Thyroid gland (tissue), 4 donors: ENCODE data around the gene OGFOD3. TPM values are rescaled to one million over a fixed set of nuclear protein-coding genes. Genes with fewer than 3 reads are reported as not detected.

Experiments used
- DNase-seq, 2 donors: peaks; one replicate each; pipeline ENCODE4 v3.0.0-alpha.2; 2019
- H3K27ac ChIP-seq, 3 donors: fragments of 200-600 bp; sonication (generic); 1 replicate in 2 of 3; 2 replicates in 1 of 3; pipeline ENCODE4 v1.5.1; 2016 to 2019; ENCODE audit warnings: mild to moderate bottlenecking in 1 of 3, moderate library complexity in 1 of 3
- H3K27me3 ChIP-seq: fragments of 200-600 bp; sonication (generic); one replicate; pipeline ENCODE4 v1.5.1; 2019
- H3K36me3 ChIP-seq, 2 donors: fragments of 200-600 bp; sonication (generic); one replicate each; pipeline ENCODE4 v1.5.1; 2016 to 2019
- H3K4me1 ChIP-seq, 2 donors: fragments of 200-600 bp; sonication (generic); one replicate each; pipeline ENCODE4 v1.5.1; 2017 to 2019
- H3K4me3 ChIP-seq, 3 donors: fragments of 200-600 bp; sonication (generic); replicated peaks in 1 of 3; 1 replicate in 2 of 3; 2 replicates in 1 of 3; pipeline ENCODE4 v1.5.1; 2016; ENCODE audit warnings: mild to moderate bottlenecking in 1 of 3
- H3K9me3 ChIP-seq: fragments of 200-600 bp; sonication (generic); one replicate; pipeline ENCODE4 v1.5.1; 2017
- POLR2A ChIP-seq, 2 donors: fragments of 450-650 bp; IDR thresholded peaks; one replicate each; pipeline ENCODE4 v1.6.1; 2017; ENCODE audit warnings: antibody characterized with exemption in 2 of 2, mild to moderate bottlenecking in 2 of 2, moderate library complexity in 1 of 2
- WGBS, 2 donors: methylation state at CpG; one replicate each; pipeline ENCODE4 v1.1.5; 2017; 5-methylcytosine and 5-hydroxymethylcytosine counted together
- intact Hi-C: fragments of 100-400 bp; cut with DNase I; formaldehyde crosslinking; loops from one replicate; pipeline ENCODE4 v1.15.1; 2023
- total RNA-seq, 4 donors: library from RNA; depleted of rRNA; stranded (reverse); fragments of >200 nt; gene quantifications; one replicate each; pipeline ENCODE4 v1.2.3, GENCODE V29; 2016
- TF ChIP-seq, protein P1 (sequence below), 6 experiments: fragments of 200-600 bp in 3 of 6; fragments of 450-650 bp in 3 of 6; sonication (generic) in 3 of 6; IDR thresholded peaks; one replicate each; pipeline ENCODE4 v1.5.1; 2016 to 2019; ENCODE audit warnings: antibody characterized with exemption in 6 of 6, mild to moderate bottlenecking in 2 of 6, inconsistent platforms in 1 of 6, moderate library complexity in 1 of 6

Gene OGFOD3
- total RNA-seq, 4 donors from 2014 or later = 46.5 to 57.5 (median 55.1) TPM

- no peaks in the 10 kb centered on the region for H3K9me3 ChIP-seq
- H3K27ac ChIP-seq = no peak overlapping the region
- peaks cover 0 to 9% of the 10 kb centered on the region in 2 donors for H3K36me3 ChIP-seq
These were observed 22.1 kb upstream of the OGFOD3 start for GRCh38 chr17:82440469-82440981.

GRCh38 chr17:82439829-82440365 is 21.5 kb upstream of the OGFOD3 start:
- no peak for DNase-seq
- TF ChIP-seq, protein P1, sequence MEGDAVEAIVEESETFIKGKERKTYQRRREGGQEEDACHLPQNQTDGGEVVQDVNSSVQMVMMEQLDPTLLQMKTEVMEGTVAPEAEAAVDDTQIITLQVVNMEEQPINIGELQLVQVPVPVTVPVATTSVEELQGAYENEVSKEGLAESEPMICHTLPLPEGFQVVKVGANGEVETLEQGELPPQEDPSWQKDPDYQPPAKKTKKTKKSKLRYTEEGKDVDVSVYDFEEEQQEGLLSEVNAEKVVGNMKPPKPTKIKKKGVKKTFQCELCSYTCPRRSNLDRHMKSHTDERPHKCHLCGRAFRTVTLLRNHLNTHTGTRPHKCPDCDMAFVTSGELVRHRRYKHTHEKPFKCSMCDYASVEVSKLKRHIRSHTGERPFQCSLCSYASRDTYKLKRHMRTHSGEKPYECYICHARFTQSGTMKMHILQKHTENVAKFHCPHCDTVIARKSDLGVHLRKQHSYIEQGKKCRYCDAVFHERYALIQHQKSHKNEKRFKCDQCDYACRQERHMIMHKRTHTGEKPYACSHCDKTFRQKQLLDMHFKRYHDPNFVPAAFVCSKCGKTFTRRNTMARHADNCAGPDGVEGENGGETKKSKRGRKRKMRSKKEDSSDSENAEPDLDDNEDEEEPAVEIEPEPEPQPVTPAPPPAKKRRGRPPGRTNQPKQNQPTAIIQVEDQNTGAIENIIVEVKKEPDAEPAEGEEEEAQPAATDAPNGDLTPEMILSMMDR (IDR thresholded peaks at IDR 0.05) = no peak
- no peak for TF ChIP-seq POLR2A (IDR thresholded peaks at IDR 0.05)
- WGBS, 2 donors = 96% methylated on average over 21 to 33 of the region's 34 CpGs
- intact Hi-C loops = no loop called here
- Histone ChIP-seq H3K27ac (no peak overlapping the region), H3K9me3 (no peaks in the 10 kb centered on the region), H3K36me3 (peaks cover 0 to 9% of the 10 kb centered on the region in 2 donors), H3K4me3 (no peak overlapping the region), H3K4me1 (peaks cover 0 to 20% of the 10 kb centered on the region in 2 donors), H3K27me3 (no peaks in the 10 kb centered on the region)

More at GRCh38 chr17:82440469-82440981, 22.1 kb upstream of the OGFOD3 start:
- 89% methylated on average over 22 of the region's 22 CpGs for WGBS, 2 donors
- intact Hi-C loops = no loop called here
- no peak overlapping the region for H3K4me3 ChIP-seq
- TF ChIP-seq, protein P1 (IDR thresholded peaks at IDR 0.05) = no peak
- no peak for TF ChIP-seq POLR2A (IDR thresholded peaks at IDR 0.05)
- H3K27me3 ChIP-seq = no peaks in the 10 kb centered on the region
- no peak for DNase-seq
- peaks cover 0 to 22% of the 10 kb centered on the region in 2 donors for H3K4me1 ChIP-seq

DNA sequence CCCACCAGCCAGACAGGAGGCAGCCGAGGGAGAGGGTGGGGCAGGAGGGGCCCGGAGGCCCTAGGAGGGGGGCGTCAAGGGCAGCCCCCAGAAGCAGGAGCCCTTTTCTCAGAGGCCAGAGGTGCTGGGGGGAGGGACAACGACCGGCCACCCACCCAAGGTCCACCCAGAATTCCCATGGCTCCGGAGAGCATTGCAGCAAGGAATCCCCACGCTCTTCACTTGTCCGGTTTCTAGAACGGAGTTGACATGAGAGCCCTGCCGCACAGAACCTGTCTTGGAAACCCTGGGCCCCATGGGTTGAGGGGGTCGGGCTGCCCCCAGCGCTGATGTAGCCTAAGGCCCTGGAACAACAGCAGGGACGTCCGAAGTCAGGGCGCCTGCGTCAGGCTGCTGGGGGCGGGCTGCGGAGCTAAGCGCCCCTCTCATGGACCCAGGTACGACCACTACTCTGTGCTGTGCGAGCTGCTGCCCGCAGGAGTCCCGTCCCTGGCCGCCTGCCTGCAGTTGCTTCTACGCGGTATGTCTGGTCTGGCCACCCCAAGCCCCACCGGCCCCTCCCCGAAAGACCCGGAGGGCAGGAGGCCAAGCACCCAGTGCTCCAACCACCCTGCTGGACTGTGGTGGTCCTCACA is 20.9 kb upstream of the OGFOD3 start:
- no peak for DNase-seq
- peaks cover 0 to 9% of the 10 kb centered on the region in 2 donors for H3K36me3 ChIP-seq

DNA sequence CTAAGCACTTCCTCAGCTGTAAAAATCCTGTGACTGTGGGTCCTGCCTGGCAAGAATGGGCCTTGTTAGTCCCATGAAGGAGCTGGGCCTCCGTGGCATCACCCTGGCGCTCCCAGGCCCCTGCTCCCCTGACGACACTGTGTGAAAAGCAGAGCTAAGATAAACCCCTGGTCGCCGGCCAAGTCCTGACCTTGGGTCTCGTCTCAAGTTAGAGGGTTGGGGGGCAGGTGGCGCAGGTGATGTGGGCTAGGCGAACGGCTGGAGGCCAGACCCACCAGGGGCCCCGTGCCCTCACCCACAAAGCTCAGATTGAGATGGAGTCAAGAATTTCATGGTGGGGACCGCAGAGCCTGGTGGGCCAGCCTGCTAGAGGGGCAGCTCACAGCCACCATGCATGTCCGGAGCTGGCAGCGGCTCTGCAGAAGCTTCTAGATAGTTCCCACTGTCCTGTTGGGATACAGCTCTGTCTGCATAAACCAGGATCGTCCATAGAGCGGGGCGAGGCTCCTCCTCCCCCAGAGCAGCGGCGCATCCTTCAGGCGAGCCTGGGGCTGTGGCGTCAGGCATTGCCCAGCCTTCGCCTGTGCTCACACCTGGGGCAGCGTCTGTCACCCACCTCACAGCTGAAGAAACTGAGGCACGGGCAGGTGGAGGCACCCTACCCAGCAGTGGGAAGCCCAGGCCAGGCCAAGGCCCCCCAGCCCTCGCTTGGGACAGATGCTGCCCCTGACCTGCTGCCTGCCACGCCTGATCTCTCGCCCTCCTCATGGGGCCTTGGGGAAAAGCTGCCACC is 20.2 kb upstream of the OGFOD3 start:
- TF ChIP-seq POLR2A (IDR thresholded peaks at IDR 0.05) = no peak
- TF ChIP-seq, protein P1 (IDR thresholded peaks at IDR 0.05) = no peak
- H3K36me3 ChIP-seq = peaks cover 0 to 9% of the 10 kb centered on the region in 2 donors
- H3K4me3 ChIP-seq = no peak overlapping the region
- peaks cover 0 to 20% of the 10 kb centered on the region in 2 donors for H3K4me1 ChIP-seq
- no peaks in the 10 kb centered on the region for H3K27me3 ChIP-seq
- H3K9me3 ChIP-seq = no peaks in the 10 kb centered on the region
- intact Hi-C loops = no loop called here
- 80 to 92% methylated on average over 2 to 18 of the region's 26 CpGs for WGBS, 2 donors
- no peak overlapping the region for H3K27ac ChIP-seq
- DNase-seq = no peak

More for the DNA sequence above, 20.9 kb upstream of the OGFOD3 start:
- Histone ChIP-seq H3K4me3 (no peak overlapping the region), H3K9me3 (no peaks in the 10 kb centered on the region), H3K27ac (no peak overlapping the region), H3K4me1 (peaks cover 0 to 20% of the 10 kb centered on the region in 2 donors), H3K27me3 (no peaks in the 10 kb centered on the region)
- WGBS, 2 donors = 83 to 88% methylated on average over 7 to 20 of the region's 29 CpGs
- TF ChIP-seq, protein P1 (IDR thresholded peaks at IDR 0.05) = no peak
- no peak for TF ChIP-seq POLR2A (IDR thresholded peaks at IDR 0.05)
- intact Hi-C loops = no loop called here
